HL-60 (cell line): ENCODE measurements around the gene NTMT2.

Experiments
- DNase-seq, 2 experiments: peaks; one replicate each; pipeline ENCODE4 v3.0.0-alpha.2; 2010 to 2020; ENCODE audit warnings: low read depth in 1 of 2, low spot score in 1 of 2
- H3K27ac ChIP-seq: fragments of 250-450 bp; sonication (Bioruptor Pico); replicated peaks from 2 replicates; pipeline ENCODE4 v1.5.1; 2020; ENCODE audit warnings: mild to moderate bottlenecking, moderate library complexity
- H3K27me3 ChIP-seq: fragments of 250-450 bp; sonication (Bioruptor Pico); 2 replicates; pipeline ENCODE4 v1.5.1; 2021; ENCODE audit warnings: mild to moderate bottlenecking, moderate library complexity; ENCODE audit not compliant: insufficient read depth, poor library complexity, severe bottlenecking
- H3K4me3 ChIP-seq: replicated peaks from 2 replicates; pipeline ENCODE4 v1.5.1; 2011; ENCODE audit warnings: mild to moderate bottlenecking, control low read depth, low read length; ENCODE audit not compliant: insufficient read depth
- GABPA ChIP-seq: IDR thresholded peaks from 2 replicates; pipeline ENCODE4 v1.6.1; 2012; ENCODE audit warnings: low read depth
- POLR2AphosphoS5 ChIP-seq: IDR thresholded peaks from 2 replicates; pipeline ENCODE4 v1.6.1; 2012; ENCODE audit warnings: low read depth
- SPI1 ChIP-seq: IDR thresholded peaks from 2 replicates; pipeline ENCODE4 v1.6.1; 2012; ENCODE audit warnings: low read depth, mild to moderate bottlenecking, borderline replicate concordance
- TF ChIP-seq, protein P1 (sequence below): IDR thresholded peaks from 2 replicates; pipeline ENCODE4 v1.6.1; 2012; ENCODE audit warnings: low read depth; ENCODE audit not compliant: insufficient replicate concordance
- TF ChIP-seq, protein P2 (sequence below): IDR thresholded peaks from one replicate; pipeline ENCODE4 v1.5.1; 2011; ENCODE audit warnings: low read length, control low read depth, inconsistent platforms; ENCODE audit not compliant: insufficient read depth

Gene NTMT2

DNA sequence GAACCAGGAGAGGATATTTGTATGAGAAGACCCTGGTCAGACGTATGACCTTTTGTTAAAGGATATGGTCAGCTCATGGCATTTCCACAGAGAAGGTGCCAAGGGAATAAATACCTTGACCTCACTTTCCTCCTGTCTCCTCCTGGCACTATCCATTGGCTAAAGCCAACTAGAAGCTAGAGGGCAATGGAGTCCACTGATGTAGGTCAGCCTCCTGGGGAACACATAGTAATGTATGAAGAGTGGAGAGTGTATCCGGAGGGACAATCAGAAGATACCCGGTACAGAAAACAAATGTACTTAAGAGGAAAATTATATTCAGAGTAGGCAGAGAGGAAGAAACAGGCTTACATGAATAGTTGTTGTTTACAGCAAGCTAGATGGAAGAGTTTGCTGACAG is 698 bp upstream of the NTMT2 start:
- Histone ChIP-seq H3K27ac (no peak overlapping the region), H3K4me3 (no peak overlapping the region), H3K27me3 (no peaks in the 10 kb centered on the region)
- TF ChIP-seq, protein P1, sequence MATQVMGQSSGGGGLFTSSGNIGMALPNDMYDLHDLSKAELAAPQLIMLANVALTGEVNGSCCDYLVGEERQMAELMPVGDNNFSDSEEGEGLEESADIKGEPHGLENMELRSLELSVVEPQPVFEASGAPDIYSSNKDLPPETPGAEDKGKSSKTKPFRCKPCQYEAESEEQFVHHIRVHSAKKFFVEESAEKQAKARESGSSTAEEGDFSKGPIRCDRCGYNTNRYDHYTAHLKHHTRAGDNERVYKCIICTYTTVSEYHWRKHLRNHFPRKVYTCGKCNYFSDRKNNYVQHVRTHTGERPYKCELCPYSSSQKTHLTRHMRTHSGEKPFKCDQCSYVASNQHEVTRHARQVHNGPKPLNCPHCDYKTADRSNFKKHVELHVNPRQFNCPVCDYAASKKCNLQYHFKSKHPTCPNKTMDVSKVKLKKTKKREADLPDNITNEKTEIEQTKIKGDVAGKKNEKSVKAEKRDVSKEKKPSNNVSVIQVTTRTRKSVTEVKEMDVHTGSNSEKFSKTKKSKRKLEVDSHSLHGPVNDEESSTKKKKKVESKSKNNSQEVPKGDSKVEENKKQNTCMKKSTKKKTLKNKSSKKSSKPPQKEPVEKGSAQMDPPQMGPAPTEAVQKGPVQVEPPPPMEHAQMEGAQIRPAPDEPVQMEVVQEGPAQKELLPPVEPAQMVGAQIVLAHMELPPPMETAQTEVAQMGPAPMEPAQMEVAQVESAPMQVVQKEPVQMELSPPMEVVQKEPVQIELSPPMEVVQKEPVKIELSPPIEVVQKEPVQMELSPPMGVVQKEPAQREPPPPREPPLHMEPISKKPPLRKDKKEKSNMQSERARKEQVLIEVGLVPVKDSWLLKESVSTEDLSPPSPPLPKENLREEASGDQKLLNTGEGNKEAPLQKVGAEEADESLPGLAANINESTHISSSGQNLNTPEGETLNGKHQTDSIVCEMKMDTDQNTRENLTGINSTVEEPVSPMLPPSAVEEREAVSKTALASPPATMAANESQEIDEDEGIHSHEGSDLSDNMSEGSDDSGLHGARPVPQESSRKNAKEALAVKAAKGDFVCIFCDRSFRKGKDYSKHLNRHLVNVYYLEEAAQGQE, result no peak
- TF ChIP-seq GABPA (no peak), POLR2AphosphoS5 (no peak), SPI1 (no peak)
- no peak for DNase-seq

DNA sequence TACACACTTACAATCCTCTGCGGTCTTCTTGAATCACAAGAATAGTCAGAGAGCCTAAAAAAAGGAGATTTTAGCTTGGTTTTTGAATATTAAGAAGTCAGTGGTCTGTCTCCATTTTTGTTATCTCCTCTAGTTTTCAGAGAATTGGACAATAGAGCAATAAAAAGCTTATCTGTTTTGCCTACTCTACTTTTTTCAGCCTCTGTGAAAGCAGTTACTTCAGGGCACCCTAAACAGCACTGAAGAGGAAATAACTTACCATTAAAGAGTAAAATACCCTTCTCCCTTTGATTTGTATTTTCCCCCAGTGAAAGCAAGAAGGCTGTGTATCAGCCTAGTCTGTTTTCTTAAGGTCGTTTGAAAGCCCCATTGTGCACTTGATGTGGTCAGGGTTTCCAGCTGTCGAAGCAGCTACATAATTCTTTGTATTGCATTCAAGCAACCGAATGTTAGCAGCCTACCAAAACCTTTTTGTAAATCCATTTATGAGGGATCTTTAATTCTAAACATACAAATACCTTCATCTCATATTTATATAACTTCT is 1.0 kb downstream of the NTMT2 start:
- no peaks in the 10 kb centered on the region for H3K27me3 ChIP-seq
- DNase-seq, result no peak
- no peak overlapping the region for H3K4me3 ChIP-seq
- H3K27ac ChIP-seq, result no peak overlapping the region
- TF ChIP-seq, protein P1, result no peak
- TF ChIP-seq, protein P2, sequence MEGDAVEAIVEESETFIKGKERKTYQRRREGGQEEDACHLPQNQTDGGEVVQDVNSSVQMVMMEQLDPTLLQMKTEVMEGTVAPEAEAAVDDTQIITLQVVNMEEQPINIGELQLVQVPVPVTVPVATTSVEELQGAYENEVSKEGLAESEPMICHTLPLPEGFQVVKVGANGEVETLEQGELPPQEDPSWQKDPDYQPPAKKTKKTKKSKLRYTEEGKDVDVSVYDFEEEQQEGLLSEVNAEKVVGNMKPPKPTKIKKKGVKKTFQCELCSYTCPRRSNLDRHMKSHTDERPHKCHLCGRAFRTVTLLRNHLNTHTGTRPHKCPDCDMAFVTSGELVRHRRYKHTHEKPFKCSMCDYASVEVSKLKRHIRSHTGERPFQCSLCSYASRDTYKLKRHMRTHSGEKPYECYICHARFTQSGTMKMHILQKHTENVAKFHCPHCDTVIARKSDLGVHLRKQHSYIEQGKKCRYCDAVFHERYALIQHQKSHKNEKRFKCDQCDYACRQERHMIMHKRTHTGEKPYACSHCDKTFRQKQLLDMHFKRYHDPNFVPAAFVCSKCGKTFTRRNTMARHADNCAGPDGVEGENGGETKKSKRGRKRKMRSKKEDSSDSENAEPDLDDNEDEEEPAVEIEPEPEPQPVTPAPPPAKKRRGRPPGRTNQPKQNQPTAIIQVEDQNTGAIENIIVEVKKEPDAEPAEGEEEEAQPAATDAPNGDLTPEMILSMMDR, result no peak

DNA sequence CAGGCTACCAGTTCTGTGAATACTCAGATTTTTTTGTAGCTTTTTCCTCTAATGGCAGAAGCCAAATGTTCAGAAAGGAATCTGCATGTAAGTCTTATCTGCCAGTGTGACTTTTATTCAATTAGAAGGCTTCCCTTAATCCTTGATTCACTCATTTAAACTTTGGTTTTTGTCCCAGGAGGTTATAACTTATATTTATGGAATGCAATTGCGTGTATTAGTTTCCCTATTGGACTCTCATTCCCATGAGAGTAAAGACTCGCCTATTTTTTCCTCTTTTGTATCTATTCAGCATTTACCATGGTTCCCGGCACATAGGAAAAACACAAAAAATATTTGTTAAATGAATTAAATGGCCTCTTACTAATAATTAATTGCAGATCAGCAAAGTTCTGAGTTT is 3.5 kb downstream of the NTMT2 start:
- no peak overlapping the region for H3K27ac ChIP-seq
- DNase-seq, result no peak
- no peak for TF ChIP-seq GABPA
- H3K4me3 ChIP-seq, result no peak overlapping the region
- H3K27me3 ChIP-seq, result no peaks in the 10 kb centered on the region

DNA sequence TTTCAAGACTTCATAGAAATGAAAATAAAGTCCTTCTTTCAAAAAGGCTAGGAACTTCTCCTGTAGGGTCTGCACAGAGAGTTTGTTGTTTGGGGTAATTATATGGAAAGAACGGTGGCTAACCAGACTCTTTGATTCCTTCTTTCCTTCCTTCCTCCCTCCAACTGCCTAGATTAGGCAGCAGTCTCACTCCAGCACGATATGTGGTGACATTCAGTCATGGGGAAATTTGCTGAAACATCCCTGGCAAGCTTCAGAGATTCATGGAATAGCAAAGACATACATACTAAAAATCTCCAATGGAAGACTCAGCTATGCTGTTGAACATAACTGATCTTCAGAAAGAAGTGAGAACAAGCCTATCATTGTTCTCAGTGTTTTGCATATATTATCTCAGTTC is 4.3 kb downstream of the NTMT2 start:
- DNase-seq, result no peak
- no peak overlapping the region for H3K27ac ChIP-seq
- no peaks in the 10 kb centered on the region for H3K27me3 ChIP-seq
- TF ChIP-seq POLR2AphosphoS5 (no peak), SPI1 (no peak), GABPA (no peak)
- TF ChIP-seq, protein P2, result no peak
- TF ChIP-seq, protein P1, result no peak
- no peak overlapping the region for H3K4me3 ChIP-seq
